Osteoblast (primary cell): ENCODE measurements around the gene HDAC7. TPM values are rescaled to one million over a fixed set of nuclear protein-coding genes. Genes with fewer than 3 reads are reported as not detected.

Experiments
- DNase-seq: peaks from one replicate; pipeline ENCODE4 v3.0.0; 2011; ENCODE audit warnings: low spot score, mixed read lengths; ENCODE audit not compliant: insufficient read length; ENCODE audit errors: missing footprints
- H2AFZ ChIP-seq: 2 replicates; pipeline ENCODE4 v1.6.0; 2011; ENCODE audit warnings: mild to moderate bottlenecking, low read length
- H3K27ac ChIP-seq: 2 replicates; pipeline ENCODE4 v1.5.1; 2011; ENCODE audit warnings: mild to moderate bottlenecking, low read depth, low read length, moderate library complexity
- H3K27me3 ChIP-seq: 2 replicates; pipeline ENCODE4 v1.6.0; 2012; ENCODE audit warnings: mild to moderate bottlenecking, control low read depth, inconsistent platforms, low read length, moderate library complexity; ENCODE audit not compliant: insufficient read depth
- H3K36me3 ChIP-seq: 2 replicates; pipeline ENCODE4 v1.5.1; 2011; ENCODE audit warnings: mild to moderate bottlenecking, low read length, control low read depth, moderate library complexity; ENCODE audit not compliant: insufficient read depth
- H3K4me1 ChIP-seq: 2 replicates; pipeline ENCODE4 v1.5.1; 2011; ENCODE audit warnings: mild to moderate bottlenecking, low read length, control low read depth, moderate library complexity; ENCODE audit not compliant: insufficient read depth
- H3K4me2 ChIP-seq: 2 replicates; pipeline ENCODE4 v1.6.0; 2011; ENCODE audit warnings: mild to moderate bottlenecking, low read length; ENCODE audit not compliant: insufficient read depth
- H3K4me3 ChIP-seq: fragments of 200-600 bp; sonication (generic); 3 replicates; pipeline ENCODE4 v1.5.1; 2012; ENCODE audit warnings: mild to moderate bottlenecking, low read length, inconsistent platforms; ENCODE audit not compliant: insufficient read depth
- H3K79me2 ChIP-seq: 2 replicates; pipeline ENCODE4 v1.6.0; 2012; ENCODE audit warnings: mild to moderate bottlenecking, low read length, control low read depth, inconsistent platforms; ENCODE audit not compliant: insufficient read depth
- H3K9me3 ChIP-seq: 2 replicates; pipeline ENCODE4 v1.5.1; 2011; ENCODE audit warnings: low read depth, low read length, control low read depth
- H4K20me1 ChIP-seq: 2 replicates; pipeline ENCODE4 v1.6.0; 2012; ENCODE audit warnings: mild to moderate bottlenecking, low read length, control low read depth; ENCODE audit not compliant: insufficient read depth
- total RNA-seq: library from RNA; depleted of rRNA; stranded (reverse); fragments of >200 nt; gene quantifications from 2 replicates; pipeline ENCODE4 v1.2.3, GENCODE V29; 2012
- TF ChIP-seq, protein P1 (sequence below): IDR thresholded peaks from 2 replicates; pipeline ENCODE4 v1.5.1; 2011; ENCODE audit warnings: mild to moderate bottlenecking, low read depth, low read length, moderate library complexity; ENCODE audit errors: extremely low read depth

HDAC7 gene
- total RNA-seq, 1 donor = 41.3 TPM

DNA sequence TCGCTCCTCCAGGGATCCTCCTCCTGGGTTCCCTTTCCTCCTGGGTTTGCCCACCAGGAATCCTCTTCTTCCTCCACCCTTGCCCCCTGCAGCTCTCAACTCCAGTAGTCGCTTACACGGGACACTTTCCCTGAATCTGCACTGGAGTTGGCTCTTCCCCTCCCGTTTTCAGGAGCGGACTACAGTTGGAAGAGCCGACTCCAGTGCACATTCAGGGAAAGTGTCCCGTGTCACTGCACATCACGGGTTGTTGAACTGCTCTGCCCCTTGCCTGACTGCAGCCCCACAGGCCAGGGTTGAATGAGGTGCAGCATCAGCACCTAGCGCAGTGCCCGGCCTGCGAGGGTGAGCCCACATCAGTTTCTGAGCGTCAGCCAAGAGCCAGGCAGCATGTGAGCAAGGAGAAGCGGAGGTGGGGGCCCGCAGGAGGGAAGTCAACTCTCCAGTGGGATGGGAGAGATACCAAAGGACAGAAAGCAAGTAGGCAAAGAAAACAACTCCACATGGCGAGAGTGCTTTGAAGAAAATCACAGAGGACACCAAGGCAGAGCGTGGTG is 74.1 kb downstream of the HDAC7 start:
- H3K4me1 ChIP-seq = peaks cover 10% of the 10 kb centered on the region
- no peak overlapping the region for H3K4me3 ChIP-seq
- H3K79me2 ChIP-seq = no peaks in the 10 kb centered on the region
- H3K4me2 ChIP-seq = no peak overlapping the region
- H3K27me3 ChIP-seq = no peaks in the 10 kb centered on the region
- no peaks in the 10 kb centered on the region for H3K9me3 ChIP-seq
- no peaks in the 10 kb centered on the region for H4K20me1 ChIP-seq
- no peak overlapping the region for H3K27ac ChIP-seq
- DNase-seq = peak; percentile 82
- TF ChIP-seq, protein P1, sequence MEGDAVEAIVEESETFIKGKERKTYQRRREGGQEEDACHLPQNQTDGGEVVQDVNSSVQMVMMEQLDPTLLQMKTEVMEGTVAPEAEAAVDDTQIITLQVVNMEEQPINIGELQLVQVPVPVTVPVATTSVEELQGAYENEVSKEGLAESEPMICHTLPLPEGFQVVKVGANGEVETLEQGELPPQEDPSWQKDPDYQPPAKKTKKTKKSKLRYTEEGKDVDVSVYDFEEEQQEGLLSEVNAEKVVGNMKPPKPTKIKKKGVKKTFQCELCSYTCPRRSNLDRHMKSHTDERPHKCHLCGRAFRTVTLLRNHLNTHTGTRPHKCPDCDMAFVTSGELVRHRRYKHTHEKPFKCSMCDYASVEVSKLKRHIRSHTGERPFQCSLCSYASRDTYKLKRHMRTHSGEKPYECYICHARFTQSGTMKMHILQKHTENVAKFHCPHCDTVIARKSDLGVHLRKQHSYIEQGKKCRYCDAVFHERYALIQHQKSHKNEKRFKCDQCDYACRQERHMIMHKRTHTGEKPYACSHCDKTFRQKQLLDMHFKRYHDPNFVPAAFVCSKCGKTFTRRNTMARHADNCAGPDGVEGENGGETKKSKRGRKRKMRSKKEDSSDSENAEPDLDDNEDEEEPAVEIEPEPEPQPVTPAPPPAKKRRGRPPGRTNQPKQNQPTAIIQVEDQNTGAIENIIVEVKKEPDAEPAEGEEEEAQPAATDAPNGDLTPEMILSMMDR = no peak
- no peaks in the 10 kb centered on the region for H3K36me3 ChIP-seq
- no peak overlapping the region for H2AFZ ChIP-seq

DNA sequence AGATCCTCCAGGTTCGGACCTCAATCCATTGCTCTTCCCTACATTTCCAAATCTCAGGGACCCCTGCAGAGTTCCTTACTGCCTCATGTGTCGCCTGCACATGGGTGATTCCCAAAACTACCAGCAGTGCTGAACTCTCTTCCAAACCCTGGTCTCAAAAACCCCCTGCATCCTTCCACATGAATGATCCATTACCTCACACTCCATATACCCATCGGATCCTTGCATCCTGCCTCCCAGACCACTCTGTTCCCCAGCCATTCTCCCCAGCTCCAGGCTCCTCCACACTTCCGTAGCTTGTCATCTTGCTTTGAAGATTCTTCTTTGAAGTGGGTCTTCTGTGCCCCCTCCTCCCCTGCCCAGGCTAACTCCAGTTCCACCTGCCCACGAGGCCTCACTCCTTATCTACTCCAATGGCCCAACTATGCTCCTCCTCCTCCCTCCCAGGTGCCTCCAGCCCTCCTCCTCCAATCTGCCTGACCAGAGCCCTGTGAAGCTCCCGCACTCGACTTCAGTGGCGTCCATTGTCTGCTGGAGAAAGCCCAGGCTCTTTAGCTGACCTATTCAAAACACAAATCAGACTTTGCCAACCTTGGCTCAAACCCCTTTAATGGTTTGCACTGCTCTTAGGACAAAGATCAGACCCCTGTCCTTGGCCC is 74.8 kb downstream of the HDAC7 start:
- Histone ChIP-seq H3K4me2 (no peak overlapping the region), H3K9me3 (no peaks in the 10 kb centered on the region), H3K4me3 (no peak overlapping the region), H4K20me1 (no peaks in the 10 kb centered on the region), H3K27me3 (no peaks in the 10 kb centered on the region), H3K4me1 (peaks cover 10% of the 10 kb centered on the region), H2AFZ (no peak overlapping the region), H3K27ac (no peak overlapping the region), H3K36me3 (no peaks in the 10 kb centered on the region), H3K79me2 (no peaks in the 10 kb centered on the region)
- TF ChIP-seq, protein P1 = no peak
- peak; percentile 66 for DNase-seq

DNA sequence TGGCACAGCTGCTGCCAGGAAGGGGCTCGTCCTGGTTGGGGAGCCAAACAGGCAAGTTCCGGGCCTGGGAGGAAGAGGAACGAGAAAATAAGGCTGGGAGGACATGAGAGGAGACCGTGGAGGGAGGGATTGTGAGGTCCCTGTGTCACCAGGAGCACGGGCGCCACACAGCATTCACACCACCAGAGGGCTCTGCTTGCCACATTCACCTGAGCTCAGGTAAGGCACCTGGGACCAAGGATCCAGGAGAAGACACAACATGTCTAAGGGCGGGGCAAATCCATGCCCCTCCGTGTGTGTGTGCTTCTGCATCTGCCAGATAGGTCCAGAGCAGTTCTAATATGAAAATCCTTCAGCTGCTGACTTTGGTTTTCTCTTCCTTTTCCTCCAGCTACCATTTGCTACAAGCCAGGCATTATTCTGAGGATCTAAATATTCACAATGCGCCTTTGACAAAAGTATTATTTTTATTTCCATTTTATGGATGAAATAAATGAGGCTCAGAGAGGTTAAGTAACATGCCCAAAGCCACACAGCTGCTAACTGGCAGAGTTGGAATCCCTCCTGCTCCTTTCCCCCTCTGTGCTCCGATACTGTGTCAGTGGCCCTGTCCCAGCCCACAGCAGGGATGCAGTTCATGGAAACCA is 75.6 kb downstream of the HDAC7 start:
- H3K36me3 ChIP-seq = no peaks in the 10 kb centered on the region
- no peak overlapping the region for H3K27ac ChIP-seq
- H3K27me3 ChIP-seq = no peaks in the 10 kb centered on the region
- H3K4me1 ChIP-seq = peaks cover 10% of the 10 kb centered on the region
- H3K4me3 ChIP-seq = no peak overlapping the region
- TF ChIP-seq, protein P1 = peak; percentile 31
- H3K79me2 ChIP-seq = no peaks in the 10 kb centered on the region
- H3K4me2 ChIP-seq = no peak overlapping the region
- H4K20me1 ChIP-seq = no peaks in the 10 kb centered on the region
- no peaks in the 10 kb centered on the region for H3K9me3 ChIP-seq
- peak; percentile 42 for DNase-seq
- no peak overlapping the region for H2AFZ ChIP-seq

DNA sequence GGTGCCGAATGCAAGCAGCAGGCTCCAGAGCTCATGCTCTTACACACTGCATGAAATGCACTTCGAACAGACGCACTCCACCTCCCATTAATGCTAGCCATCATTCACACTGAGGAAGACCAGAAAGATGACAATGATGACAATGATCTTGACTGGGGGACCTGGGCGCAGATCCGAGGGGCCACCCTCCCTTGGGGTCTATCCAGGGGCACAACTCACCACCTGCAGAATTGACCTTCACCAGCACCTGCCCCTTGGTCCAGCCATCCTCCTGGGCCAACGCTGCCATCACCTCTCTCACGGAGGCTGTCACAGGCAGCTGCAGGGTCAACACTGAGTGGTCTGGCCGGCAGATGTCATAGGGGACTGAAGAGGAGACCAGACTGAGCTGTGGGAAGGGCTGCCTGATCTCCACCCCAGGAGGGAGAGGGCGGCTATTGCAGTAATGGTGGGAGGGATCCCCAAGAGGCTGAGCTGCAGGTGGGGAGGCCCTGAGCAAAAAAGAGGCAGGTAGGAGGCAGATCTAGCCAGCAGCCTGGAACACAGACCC is 76.3 kb downstream of the HDAC7 start:
- Histone ChIP-seq H3K79me2 (no peaks in the 10 kb centered on the region), H4K20me1 (no peaks in the 10 kb centered on the region), H3K27me3 (no peaks in the 10 kb centered on the region), H3K36me3 (no peaks in the 10 kb centered on the region), H3K9me3 (no peaks in the 10 kb centered on the region), H3K4me2 (no peak overlapping the region), H2AFZ (no peak overlapping the region), H3K4me3 (no peak overlapping the region), H3K27ac (no peak overlapping the region), H3K4me1 (peaks cover 10% of the 10 kb centered on the region)
- no peak for DNase-seq
- TF ChIP-seq, protein P1 = no peak
